HepG2 (cell line): ENCODE measurements around the gene PRSS16. TPM values are rescaled to one million over a fixed set of nuclear protein-coding genes. Genes with fewer than 3 reads are reported as not detected.

Experiments used
- ARNT2 ChIP-seq: sonication (generic); formaldehyde crosslinking; IDR thresholded peaks from 2 replicates; pipeline ENCODE4 v1.8.0; 2022; ENCODE audit warnings: mild to moderate bottlenecking, low read depth, missing genetic modification reagents, moderate library complexity
- E2F5 ChIP-seq: sonication (generic); formaldehyde crosslinking; conservative IDR thresholded peaks from 2 replicates; pipeline ENCODE4 v1.4.0; 2020; ENCODE audit warnings: missing genetic modification reagents
- GPN1 ChIP-seq: sonication (generic); formaldehyde crosslinking; IDR thresholded peaks from 2 replicates; pipeline ENCODE4 v1.5.1; 2020; ENCODE audit warnings: missing genetic modification reagents, borderline replicate concordance
- HHEX ChIP-seq: IDR thresholded peaks from 2 replicates; pipeline ENCODE4 v1.6.1; 2016; ENCODE audit warnings: control low read depth
- HNF1B ChIP-seq: sonication (generic); formaldehyde crosslinking; IDR thresholded peaks from 2 replicates; pipeline ENCODE4 v1.5.1; 2020; ENCODE audit warnings: mild to moderate bottlenecking, moderate library complexity, missing genetic modification reagents
- KLF11 ChIP-seq: IDR thresholded peaks from 2 replicates; pipeline ENCODE4 v1.6.1; 2016; ENCODE audit warnings: missing compliant biosample characterization
- KLF13 ChIP-seq: sonication (generic); formaldehyde crosslinking; IDR thresholded peaks from 2 replicates; pipeline ENCODE4 v1.4.0; 2020; ENCODE audit warnings: mild to moderate bottlenecking, missing genetic modification reagents
- NR3C1 ChIP-seq: sonication (generic); formaldehyde crosslinking; IDR thresholded peaks from 2 replicates; pipeline ENCODE4 v1.4.0; 2020; ENCODE audit warnings: missing genetic modification reagents
- RBFOX2 ChIP-seq: fragments of 200-400 bp; formaldehyde crosslinking; IDR thresholded peaks from 2 replicates; pipeline ENCODE4 v1.6.1; 2017; ENCODE audit warnings: low read depth, mild to moderate bottlenecking, low read length
- TOPORS ChIP-seq: sonication (generic); formaldehyde crosslinking; IDR thresholded peaks from 2 replicates; pipeline ENCODE4 v1.8.0; 2023; ENCODE audit warnings: mild to moderate bottlenecking, missing genetic modification reagents
- ZBTB14 ChIP-seq: sonication (generic); formaldehyde crosslinking; IDR thresholded peaks from 2 replicates; pipeline ENCODE4 v1.4.0; 2020; ENCODE audit warnings: missing genetic modification reagents
- ZFX ChIP-seq: sonication (generic); formaldehyde crosslinking; IDR thresholded peaks from 2 replicates; pipeline ENCODE4 v1.4.0; 2020; ENCODE audit warnings: mild to moderate bottlenecking, low read depth, missing genetic modification reagents, moderate library complexity
- ZNF510 ChIP-seq: sonication (generic); formaldehyde crosslinking; IDR thresholded peaks from 2 replicates; pipeline ENCODE4 v1.4.0; 2020; ENCODE audit warnings: low read depth, mild to moderate bottlenecking, missing genetic modification reagents
- ZNF598 ChIP-seq: sonication (generic); formaldehyde crosslinking; IDR thresholded peaks from 2 replicates; pipeline ENCODE4 v1.5.1; 2020; ENCODE audit warnings: mild to moderate bottlenecking, missing genetic modification reagents, borderline replicate concordance
- ZNF629 ChIP-seq: sonication (generic); formaldehyde crosslinking; conservative IDR thresholded peaks from 2 replicates; pipeline ENCODE4 v1.5.0; 2020; ENCODE audit warnings: missing genetic modification reagents
- ZSCAN31 ChIP-seq: sonication (generic); formaldehyde crosslinking; IDR thresholded peaks from 2 replicates; pipeline ENCODE4 v1.5.0; 2020; ENCODE audit warnings: low read depth, mild to moderate bottlenecking, missing genetic modification reagents
- polyA plus RNA-seq, 8 experiments: library from polyadenylated mRNA; depleted of rRNA in 3 of 8; stranded (reverse) in 7 of 8; unstranded in 1 of 8; fragments of >200 nt; fragmentation: Illumina TruSeq in 4 of 8; extraction: Trizol in 4 of 8; gene quantifications; 2 replicates each; pipeline versions ENCODE4 v1.2.1 to v1.2.3, GENCODE V29; 2011 to 2016; ENCODE audit warnings: low read depth in 4 of 8, missing spikeins in 1 of 8, mixed read lengths in 1 of 8; ENCODE audit not compliant: insufficient read depth in 1 of 8
- total RNA-seq, 5 experiments: library from RNA; depleted of rRNA; stranded (reverse); fragments of >200 nt; fragmentation: Illumina TruSeq; extraction: Trizol; gene quantifications; 2 replicates each; pipeline ENCODE4 v1.2.3, GENCODE V29; 2016; ENCODE audit warnings: low read depth in 1 of 5
- TF ChIP-seq, protein P1 (sequence below): sonication (generic); formaldehyde crosslinking; IDR thresholded peaks from one replicate; pipeline ENCODE4 v1.5.1; 2020; ENCODE audit warnings: mild to moderate bottlenecking, missing genetic modification reagents; ENCODE audit errors: not compliant biosample characterization
- TF ChIP-seq, protein P2 (sequence below): sonication (generic); formaldehyde crosslinking; IDR thresholded peaks from 2 replicates; pipeline ENCODE4 v1.5.0; 2020; ENCODE audit warnings: missing genetic modification reagents

PRSS16 gene
- total and polyA plus RNA-seq, 2 of the 13 experiments (the other 11 are each of a cell fraction or from before 2014, with no cell fraction given), result not detected

DNA sequence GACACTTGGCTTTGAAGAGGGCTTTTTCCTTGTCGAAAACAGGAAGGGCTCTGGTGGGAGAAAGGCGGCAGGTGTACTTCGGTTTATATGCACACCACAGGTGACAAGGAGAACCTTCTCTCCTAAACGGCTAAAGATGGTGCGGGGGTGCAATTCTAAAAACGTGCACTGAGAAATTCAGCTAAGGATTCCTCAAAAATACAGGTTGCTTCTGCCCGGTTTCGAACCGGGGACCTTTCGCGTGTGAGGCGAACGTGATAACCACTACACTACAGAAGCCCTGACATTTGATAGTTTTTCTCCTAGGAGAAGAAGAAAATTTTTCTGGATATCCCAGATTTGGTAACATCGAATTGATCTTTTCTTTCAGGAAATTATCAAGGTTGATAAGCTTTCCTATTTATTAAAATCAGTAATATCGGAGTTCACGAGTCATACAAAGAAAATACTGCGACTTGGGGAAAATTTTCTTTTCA lies 32.6 kb downstream of the PRSS16 start (continued):
- no peak for TF ChIP-seq KLF13
- TF ChIP-seq KLF11 (CRISPR knock-in tag), result no peak
- no peak for TF ChIP-seq E2F5 (CRISPR knock-in tag)
- no peak for TF ChIP-seq ZBTB14 (CRISPR knock-in tag)
- 0 out of 2 replicates have a peak, but pooled peaks have one; percentile 18 for TF ChIP-seq HNF1B (CRISPR knock-in tag)
- 0 out of 2 replicates have a peak, but pooled peaks have one; percentile 15 for TF ChIP-seq ZFX (CRISPR knock-in tag)
- no peak for TF ChIP-seq RBFOX2
- TF ChIP-seq TOPORS (CRISPR knock-in tag), result no peak
- no peak for TF ChIP-seq ZSCAN31 (CRISPR knock-in tag)
- no peak for TF ChIP-seq NR3C1 (CRISPR knock-in tag)
- TF ChIP-seq HHEX (CRISPR knock-in tag), result no peak
- TF ChIP-seq, protein P1, sequence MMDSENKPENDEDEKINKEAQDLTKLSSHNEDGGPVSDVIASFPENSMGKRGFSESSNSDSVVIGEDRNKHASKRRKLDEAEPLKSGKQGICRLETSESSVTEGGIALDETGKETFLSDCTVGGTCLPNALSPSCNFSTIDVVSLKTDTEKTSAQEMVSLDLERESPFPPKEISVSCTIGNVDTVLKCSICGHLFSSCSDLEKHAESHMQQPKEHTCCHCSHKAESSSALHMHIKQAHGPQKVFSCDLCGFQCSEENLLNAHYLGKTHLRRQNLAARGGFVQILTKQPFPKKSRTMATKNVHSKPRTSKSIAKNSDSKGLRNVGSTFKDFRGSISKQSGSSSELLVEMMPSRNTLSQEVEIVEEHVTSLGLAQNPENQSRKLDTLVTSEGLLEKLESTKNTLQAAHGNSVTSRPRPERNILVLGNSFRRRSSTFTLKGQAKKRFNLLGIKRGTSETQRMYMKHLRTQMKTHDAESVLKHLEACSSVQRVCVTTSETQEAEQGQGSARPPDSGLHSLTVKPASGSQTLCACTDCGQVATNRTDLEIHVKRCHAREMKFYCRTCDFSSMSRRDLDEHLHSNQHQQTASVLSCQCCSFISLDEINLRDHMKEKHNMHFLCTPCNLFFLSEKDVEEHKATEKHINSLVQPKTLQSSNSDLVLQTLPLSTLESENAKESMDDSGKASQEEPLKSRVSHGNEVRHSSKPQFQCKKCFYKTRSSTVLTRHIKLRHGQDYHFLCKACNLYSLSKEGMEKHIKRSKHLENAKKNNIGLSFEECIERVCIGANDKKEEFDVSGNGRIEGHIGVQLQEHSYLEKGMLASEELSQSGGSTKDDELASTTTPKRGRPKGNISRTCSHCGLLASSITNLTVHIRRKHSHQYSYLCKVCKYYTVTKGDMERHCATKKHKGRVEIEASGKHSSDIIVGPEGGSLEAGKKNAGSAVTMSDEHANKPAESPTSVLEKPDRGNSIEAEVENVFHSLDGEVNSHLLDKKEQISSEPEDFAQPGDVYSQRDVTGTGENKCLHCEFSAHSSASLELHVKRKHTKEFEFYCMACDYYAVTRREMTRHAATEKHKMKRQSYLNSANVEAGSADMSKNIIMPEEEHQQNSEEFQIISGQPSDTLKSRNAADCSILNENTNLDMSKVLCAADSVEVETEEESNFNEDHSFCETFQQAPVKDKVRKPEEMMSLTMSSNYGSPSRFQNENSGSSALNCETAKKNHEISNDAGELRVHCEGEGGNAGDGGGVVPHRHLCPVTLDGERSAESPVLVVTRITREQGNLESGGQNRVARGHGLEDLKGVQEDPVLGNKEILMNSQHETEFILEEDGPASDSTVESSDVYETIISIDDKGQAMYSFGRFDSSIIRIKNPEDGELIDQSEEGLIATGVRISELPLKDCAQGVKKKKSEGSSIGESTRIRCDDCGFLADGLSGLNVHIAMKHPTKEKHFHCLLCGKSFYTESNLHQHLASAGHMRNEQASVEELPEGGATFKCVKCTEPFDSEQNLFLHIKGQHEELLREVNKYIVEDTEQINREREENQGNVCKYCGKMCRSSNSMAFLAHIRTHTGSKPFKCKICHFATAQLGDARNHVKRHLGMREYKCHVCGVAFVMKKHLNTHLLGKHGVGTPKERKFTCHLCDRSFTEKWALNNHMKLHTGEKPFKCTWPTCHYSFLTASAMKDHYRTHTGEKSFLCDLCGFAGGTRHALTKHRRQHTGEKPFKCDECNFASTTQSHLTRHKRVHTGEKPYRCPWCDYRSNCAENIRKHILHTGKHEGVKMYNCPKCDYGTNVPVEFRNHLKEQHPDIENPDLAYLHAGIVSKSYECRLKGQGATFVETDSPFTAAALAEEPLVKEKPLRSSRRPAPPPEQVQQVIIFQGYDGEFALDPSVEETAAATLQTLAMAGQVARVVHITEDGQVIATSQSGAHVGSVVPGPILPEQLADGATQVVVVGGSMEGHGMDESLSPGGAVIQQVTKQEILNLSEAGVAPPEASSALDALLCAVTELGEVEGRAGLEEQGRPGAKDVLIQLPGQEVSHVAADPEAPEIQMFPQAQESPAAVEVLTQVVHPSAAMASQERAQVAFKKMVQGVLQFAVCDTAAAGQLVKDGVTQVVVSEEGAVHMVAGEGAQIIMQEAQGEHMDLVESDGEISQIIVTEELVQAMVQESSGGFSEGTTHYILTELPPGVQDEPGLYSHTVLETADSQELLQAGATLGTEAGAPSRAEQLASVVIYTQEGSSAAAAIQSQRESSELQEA (CRISPR knock-in tag), result no peak
- no peak for TF ChIP-seq GPN1 (CRISPR knock-in tag)
- peak; percentile 50 for TF ChIP-seq ZNF629 (CRISPR knock-in tag)
- 0 out of 2 replicates have a peak, but pooled peaks have one; percentile 35 for TF ChIP-seq ARNT2 (CRISPR knock-in tag)
- no peak for TF ChIP-seq ZNF598 (CRISPR knock-in tag)
- TF ChIP-seq, protein P2, sequence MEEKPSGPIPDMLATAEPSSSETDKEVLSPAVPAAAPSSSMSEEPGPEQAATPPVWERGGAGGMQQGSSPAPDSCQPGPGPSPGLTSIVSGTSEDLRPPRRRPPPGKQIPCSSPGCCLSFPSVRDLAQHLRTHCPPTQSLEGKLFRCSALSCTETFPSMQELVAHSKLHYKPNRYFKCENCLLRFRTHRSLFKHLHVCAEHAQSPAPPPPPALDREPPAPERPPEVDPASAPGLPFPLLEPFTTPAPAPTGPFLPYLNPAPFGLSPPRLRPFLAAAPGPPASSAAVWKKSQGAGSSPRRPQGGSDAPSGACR, result no peak
- TF ChIP-seq ZNF510, result no peak
